DOHH2 (cell line): ENCODE data around the gene CRHR1.

Experiments used
- EZH2phosphoT487 ChIP-seq: fragments of 200-600 bp; sonication (generic); IDR thresholded peaks from 2 replicates; pipeline ENCODE4 v1.6.1; 2017; ENCODE audit warnings: borderline replicate concordance, mild to moderate bottlenecking, antibody characterized with exemption, low read length, moderate library complexity, mixed read lengths
- TF ChIP-seq, protein P1 (sequence below): fragments of 200-600 bp; sonication (generic); IDR thresholded peaks from one replicate; pipeline ENCODE4 v1.5.1; 2014; ENCODE audit warnings: antibody characterized with exemption, mild to moderate bottlenecking, low read depth, low read length; ENCODE audit not compliant: poor library complexity, severe bottlenecking

DNA sequence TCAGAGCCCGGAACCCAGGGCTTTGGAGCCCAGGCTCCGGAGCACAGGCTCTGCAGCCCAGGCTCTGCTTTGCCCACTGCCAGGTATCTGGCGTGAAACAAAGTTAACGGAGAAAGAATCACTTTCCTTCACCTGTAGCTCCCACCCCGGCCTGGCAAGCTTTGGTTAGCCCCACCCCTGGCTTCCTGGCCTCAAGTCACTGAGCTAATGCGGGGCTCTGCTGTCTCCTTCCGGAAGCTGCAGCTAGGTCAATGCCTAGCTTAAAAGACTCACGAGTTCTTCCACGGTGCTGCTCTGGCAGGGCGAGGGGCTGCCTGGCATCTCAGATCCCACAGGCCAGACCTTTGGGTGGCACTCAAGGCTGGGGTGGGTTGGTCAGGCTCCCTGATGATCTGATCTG is 39.5 kb downstream of the CRHR1 start:
- TF ChIP-seq, protein P1, sequence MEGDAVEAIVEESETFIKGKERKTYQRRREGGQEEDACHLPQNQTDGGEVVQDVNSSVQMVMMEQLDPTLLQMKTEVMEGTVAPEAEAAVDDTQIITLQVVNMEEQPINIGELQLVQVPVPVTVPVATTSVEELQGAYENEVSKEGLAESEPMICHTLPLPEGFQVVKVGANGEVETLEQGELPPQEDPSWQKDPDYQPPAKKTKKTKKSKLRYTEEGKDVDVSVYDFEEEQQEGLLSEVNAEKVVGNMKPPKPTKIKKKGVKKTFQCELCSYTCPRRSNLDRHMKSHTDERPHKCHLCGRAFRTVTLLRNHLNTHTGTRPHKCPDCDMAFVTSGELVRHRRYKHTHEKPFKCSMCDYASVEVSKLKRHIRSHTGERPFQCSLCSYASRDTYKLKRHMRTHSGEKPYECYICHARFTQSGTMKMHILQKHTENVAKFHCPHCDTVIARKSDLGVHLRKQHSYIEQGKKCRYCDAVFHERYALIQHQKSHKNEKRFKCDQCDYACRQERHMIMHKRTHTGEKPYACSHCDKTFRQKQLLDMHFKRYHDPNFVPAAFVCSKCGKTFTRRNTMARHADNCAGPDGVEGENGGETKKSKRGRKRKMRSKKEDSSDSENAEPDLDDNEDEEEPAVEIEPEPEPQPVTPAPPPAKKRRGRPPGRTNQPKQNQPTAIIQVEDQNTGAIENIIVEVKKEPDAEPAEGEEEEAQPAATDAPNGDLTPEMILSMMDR: no peak
- no peak for TF ChIP-seq EZH2phosphoT487
